PC-9 (cell line): ENCODE data around the gene CCDC85C. TPM values are rescaled to one million over a fixed set of nuclear protein-coding genes. Genes with fewer than 3 reads are reported as not detected.

ENCODE experiments used
- BruUV-seq: library from RNA; stranded (reverse); fragments of 400-500 nt; replicated peaks from 2 replicates; lab custom pipeline; 2021; lab: Mats Ljungman, UMichigan
- CTCF ChIA-PET: fragments of 300-600 bp; sonication (Branson Sonifier 250); formaldehyde crosslinking; loops from one replicate; lab custom pipeline; 2022; ENCODE audit warnings: antibody characterized with exemption; lab: Charles Lee
- POLR2A ChIA-PET: fragments of 300-600 bp; sonication (Branson Sonifier 250); formaldehyde crosslinking; loops from one replicate; lab custom pipeline; 2022; ENCODE audit warnings: antibody characterized with exemption; ENCODE audit not compliant: unreplicated experiment; lab: Charles Lee
- DNase-seq, 2 experiments: peaks; one replicate each; pipeline versions ENCODE4 v3.0.0 to v3.0.0-alpha.2; 2015 to 2022; ENCODE audit warnings: mixed read lengths in 1 of 2
- H2AFZ ChIP-seq: fragments of 200-600 bp; sonication (generic); 2 replicates; pipeline ENCODE4 v1.8.1; 2017; ENCODE audit warnings: antibody characterized with exemption
- H3F3A ChIP-seq: fragments of 200-600 bp; sonication (generic); 2 replicates; pipeline ENCODE4 v1.8.1; 2017; ENCODE audit warnings: antibody characterized with exemption, mild to moderate bottlenecking, low read depth; ENCODE audit not compliant: insufficient read depth
- H3K27ac ChIP-seq: fragments of 200-600 bp; sonication (generic); 2 replicates; pipeline ENCODE4 v1.6.1; 2016; ENCODE audit warnings: mixed run types
- H3K27me3 ChIP-seq: fragments of 200-600 bp; sonication (generic); 2 replicates; pipeline ENCODE4 v1.6.1; 2016; ENCODE audit warnings: low read depth, mixed run types; ENCODE audit not compliant: insufficient read depth
- H3K36me3 ChIP-seq: fragments of 200-600 bp; sonication (generic); 2 replicates; pipeline ENCODE4 v1.6.1; 2016; ENCODE audit warnings: low read depth, mixed run types
- H3K4me1 ChIP-seq: fragments of 200-600 bp; sonication (generic); replicated peaks from 2 replicates; pipeline ENCODE4 v1.6.1; 2016; ENCODE audit warnings: mixed run types; ENCODE audit not compliant: insufficient read depth
- H3K4me2 ChIP-seq: fragments of 200-600 bp; sonication (generic); 2 replicates; pipeline ENCODE4 v1.6.1; 2017; ENCODE audit warnings: mixed run types
- H3K4me3 ChIP-seq: fragments of 200-600 bp; sonication (generic); 2 replicates; pipeline ENCODE4 v1.6.1; 2016; ENCODE audit warnings: mixed run types
- H3K79me2 ChIP-seq: fragments of 200-600 bp; sonication (generic); 2 replicates; pipeline ENCODE4 v1.6.1; 2017; ENCODE audit warnings: low read depth, mixed run types
- H3K9me2 ChIP-seq: fragments of 200-600 bp; sonication (generic); 2 replicates; pipeline ENCODE4 v1.8.1; 2017; ENCODE audit warnings: mild to moderate bottlenecking; ENCODE audit not compliant: insufficient read depth
- H3K9me3 ChIP-seq: fragments of 200-600 bp; sonication (generic); 2 replicates; pipeline ENCODE4 v1.8.1; 2016; ENCODE audit warnings: low read depth; ENCODE audit not compliant: insufficient read depth
- H4K20me1 ChIP-seq: fragments of 200-600 bp; sonication (generic); 2 replicates; pipeline ENCODE4 v1.8.1; 2017; ENCODE audit not compliant: insufficient read depth
- EZH2 ChIP-seq: fragments of 200-600 bp; sonication (generic); IDR thresholded peaks from 2 replicates; pipeline ENCODE4 v1.8.0; 2017; ENCODE audit warnings: antibody characterized with exemption, low read depth
- intact Hi-C: fragments of 100-400 bp; cut with micrococcal nuclease; formaldehyde crosslinking; loops from one replicate; pipeline ENCODE4 v1.10.0; 2022; ENCODE audit not compliant: unreplicated experiment
- total RNA-seq: library from RNA; stranded (reverse); gene quantifications from 2 replicates; pipeline ENCODE4 v1.2.3, GENCODE V29; 2021
- TF ChIP-seq, protein P1 (sequence below): fragments of 200-600 bp; sonication (generic); conservative IDR thresholded peaks from 2 replicates; pipeline ENCODE4 v1.6.1; 2017; ENCODE audit warnings: mixed run types, antibody characterized with exemption, mild to moderate bottlenecking, moderate library complexity

Gene CCDC85C
- total RNA-seq, 1 experiment from 2014 or later, result 21.2 TPM

GRCh38 chr14:99516156-99516870 lies 87.7 kb downstream of the CCDC85C start:
- no peak for DNase-seq
- Histone ChIP-seq H3K27ac (no peak overlapping the region), H3K27me3 (no peaks in the 10 kb centered on the region), H3K4me3 (no peak overlapping the region), H3K36me3 (no peaks in the 10 kb centered on the region), H3F3A (no peaks in the 10 kb centered on the region), H4K20me1 (no peaks in the 10 kb centered on the region), H3K4me1 (no peaks in the 10 kb centered on the region), H3K4me2 (no peak overlapping the region), H3K9me2 (no peaks in the 10 kb centered on the region), H3K9me3 (no peaks in the 10 kb centered on the region), H3K79me2 (no peaks in the 10 kb centered on the region), H2AFZ (no peak overlapping the region)
- TF ChIP-seq EZH2, result no peak
- TF ChIP-seq, protein P1, sequence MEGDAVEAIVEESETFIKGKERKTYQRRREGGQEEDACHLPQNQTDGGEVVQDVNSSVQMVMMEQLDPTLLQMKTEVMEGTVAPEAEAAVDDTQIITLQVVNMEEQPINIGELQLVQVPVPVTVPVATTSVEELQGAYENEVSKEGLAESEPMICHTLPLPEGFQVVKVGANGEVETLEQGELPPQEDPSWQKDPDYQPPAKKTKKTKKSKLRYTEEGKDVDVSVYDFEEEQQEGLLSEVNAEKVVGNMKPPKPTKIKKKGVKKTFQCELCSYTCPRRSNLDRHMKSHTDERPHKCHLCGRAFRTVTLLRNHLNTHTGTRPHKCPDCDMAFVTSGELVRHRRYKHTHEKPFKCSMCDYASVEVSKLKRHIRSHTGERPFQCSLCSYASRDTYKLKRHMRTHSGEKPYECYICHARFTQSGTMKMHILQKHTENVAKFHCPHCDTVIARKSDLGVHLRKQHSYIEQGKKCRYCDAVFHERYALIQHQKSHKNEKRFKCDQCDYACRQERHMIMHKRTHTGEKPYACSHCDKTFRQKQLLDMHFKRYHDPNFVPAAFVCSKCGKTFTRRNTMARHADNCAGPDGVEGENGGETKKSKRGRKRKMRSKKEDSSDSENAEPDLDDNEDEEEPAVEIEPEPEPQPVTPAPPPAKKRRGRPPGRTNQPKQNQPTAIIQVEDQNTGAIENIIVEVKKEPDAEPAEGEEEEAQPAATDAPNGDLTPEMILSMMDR, result no peak
- ChIA-PET CTCF (no interaction called here), POLR2A (no interaction called here)
- BruUV-seq, result no TSS peak
- intact Hi-C loops, result no loop called here

DNA sequence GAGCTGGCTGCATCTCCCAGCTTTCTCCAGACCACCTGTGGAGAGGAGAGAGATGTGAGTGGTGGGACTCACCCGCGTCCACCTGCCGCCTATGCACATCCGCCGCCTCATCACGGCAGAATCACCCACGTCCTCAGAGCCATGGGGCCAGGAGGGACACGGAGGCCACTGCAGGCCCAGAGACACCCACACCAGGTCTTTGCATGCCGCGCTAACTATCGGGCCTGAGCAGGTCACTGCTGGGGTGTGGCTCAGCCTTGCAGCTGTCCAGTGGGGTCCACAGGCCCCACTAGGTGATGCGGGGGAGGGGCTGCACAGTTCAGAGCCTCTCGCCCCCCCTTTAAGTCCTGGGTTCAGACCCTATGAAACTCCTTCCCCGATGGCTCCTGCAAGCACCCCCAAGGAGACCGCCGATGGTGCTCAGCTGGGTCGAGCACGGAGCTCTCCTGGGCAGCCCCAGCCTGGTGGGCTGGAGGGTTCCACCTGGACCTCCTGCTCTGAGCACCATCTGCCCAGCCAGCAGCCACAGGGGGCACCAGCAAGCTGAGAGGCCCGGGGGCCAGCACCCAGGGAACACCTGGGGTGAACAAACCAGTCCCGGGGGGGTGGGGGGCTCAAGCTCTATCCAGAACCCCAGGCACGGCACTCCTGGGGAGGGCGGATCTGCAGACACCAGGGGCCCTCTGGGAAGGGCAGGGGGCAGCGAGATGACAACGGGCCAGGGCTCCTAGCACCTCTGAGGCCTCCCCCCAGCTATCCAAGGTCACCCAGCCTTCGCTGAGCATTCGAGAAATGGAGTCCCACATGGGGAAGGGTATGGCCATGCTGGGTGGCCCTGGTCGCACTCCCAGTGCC lies 88.5 kb downstream of the CCDC85C start:
- POLR2A ChIA-PET, result no interaction called here
- BruUV-seq, result no TSS peak
- no peaks in the 10 kb centered on the region for H3K36me3 ChIP-seq

DNA sequence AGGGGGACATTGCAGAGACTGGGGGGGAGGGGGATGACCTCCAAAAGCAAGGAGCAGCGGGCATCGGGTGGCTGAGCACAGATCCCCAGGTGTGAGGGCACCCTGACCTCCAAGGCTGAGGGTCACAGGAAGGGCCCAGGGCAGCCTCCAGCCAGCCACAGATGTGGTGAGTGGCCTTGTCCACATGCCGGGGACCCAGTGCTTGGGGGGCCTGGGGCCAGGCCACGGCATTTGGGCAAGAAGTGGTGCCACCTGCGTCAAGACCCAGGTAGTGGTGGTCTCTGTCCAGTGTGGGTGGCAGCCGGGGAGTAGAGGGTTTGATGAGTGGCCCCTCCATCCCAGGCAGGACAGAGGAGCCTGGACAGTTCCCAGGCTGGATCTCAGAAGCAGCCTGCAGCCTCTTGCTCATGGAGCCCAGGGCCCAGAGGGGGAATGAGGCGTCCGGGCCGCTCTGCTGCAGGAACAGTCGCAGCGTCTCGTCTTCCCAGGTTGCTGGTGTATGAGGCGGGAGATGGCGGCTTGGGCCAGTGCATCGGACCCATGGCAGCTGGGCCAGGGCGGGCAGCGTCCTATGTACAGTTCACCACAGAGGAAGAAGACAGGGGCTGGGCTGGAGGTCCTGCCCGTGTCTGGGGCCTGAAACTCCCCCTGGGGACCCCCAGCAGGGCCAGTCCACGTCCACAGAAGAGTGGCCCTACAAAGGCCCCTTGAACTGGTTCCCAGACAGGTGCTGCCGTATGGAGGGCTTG lies 89.3 kb downstream of the CCDC85C start:
- ChIA-PET POLR2A (no interaction called here), CTCF (no interaction called here)
- DNase-seq, result no peak
- no peak overlapping the region for H2AFZ ChIP-seq
- no peaks in the 10 kb centered on the region for H3K79me2 ChIP-seq
- H3K27me3 ChIP-seq, result no peaks in the 10 kb centered on the region
- TF ChIP-seq EZH2, result no peak
- TF ChIP-seq, protein P1, result no peak
- H3K4me2 ChIP-seq, result no peak overlapping the region
- H4K20me1 ChIP-seq, result no peaks in the 10 kb centered on the region
- intact Hi-C loops, result no loop called here
- no TSS peak for BruUV-seq
- H3K9me3 ChIP-seq, result no peaks in the 10 kb centered on the region
- H3K36me3 ChIP-seq, result no peaks in the 10 kb centered on the region
- no peaks in the 10 kb centered on the region for H3F3A ChIP-seq
- no peaks in the 10 kb centered on the region for H3K9me2 ChIP-seq
- no peaks in the 10 kb centered on the region for H3K4me1 ChIP-seq
- H3K27ac ChIP-seq, result no peak overlapping the region
- no peak overlapping the region for H3K4me3 ChIP-seq

More for the DNA sequence above, 88.5 kb downstream of the CCDC85C start:
- Histone ChIP-seq H3K4me1 (no peaks in the 10 kb centered on the region), H3K9me2 (no peaks in the 10 kb centered on the region), H3K4me2 (no peak overlapping the region), H4K20me1 (no peaks in the 10 kb centered on the region), H3K27ac (no peak overlapping the region), H3K27me3 (no peaks in the 10 kb centered on the region), H2AFZ (no peak overlapping the region), H3K4me3 (no peak overlapping the region), H3F3A (no peaks in the 10 kb centered on the region), H3K9me3 (no peaks in the 10 kb centered on the region), H3K79me2 (no peaks in the 10 kb centered on the region)
- no peak for TF ChIP-seq EZH2
- TF ChIP-seq, protein P1, result no peak
- CTCF ChIA-PET, result no interaction called here
- DNase-seq, result no peak
- intact Hi-C loops, result no loop called here
